ENCODE measurements around the gene COMMD9. TPM values are rescaled to one million over a fixed set of nuclear protein-coding genes. Genes with fewer than 3 reads are reported as not detected.

Gene COMMD9
- total RNA-seq, 2 donors from 2014 or later: 26.3 to 32.8 TPM

GRCh38 chr11:36234825-36235224 lies 54.4 kb downstream of the COMMD9 start:
- no peaks in the 10 kb centered on the region for H3K36me3 ChIP-seq
- no peaks in the 10 kb centered on the region for H3K27me3 ChIP-seq
- peaks cover 0 to 19% of the 10 kb centered on the region in 2 donors for H3K4me1 ChIP-seq
- no peak overlapping the region for H3K4me3 ChIP-seq
- no peak for TF ChIP-seq CTCF (IDR thresholded peaks at IDR 0.05)
- DNase-seq (ENCODE audit: low spot score): no peak
- H3K27ac ChIP-seq: no peak overlapping the region
- no peaks in the 10 kb centered on the region for H3K9me3 ChIP-seq

GRCh38 chr11:36233204-36233603 lies 56.0 kb downstream of the COMMD9 start:
- no peak for TF ChIP-seq CTCF (IDR thresholded peaks at IDR 0.05)
- DNase-seq (ENCODE audit: low spot score): no peak
- Histone ChIP-seq H3K4me1 (peaks cover 0 to 22% of the 10 kb centered on the region in 2 donors), H3K9me3 (no peaks in the 10 kb centered on the region), H3K4me3 (no peak overlapping the region), H3K27me3 (no peaks in the 10 kb centered on the region), H3K36me3 (no peaks in the 10 kb centered on the region), H3K27ac (no peak overlapping the region)

- Histone ChIP-seq H3K9me3 (no peaks in the 10 kb centered on the region), H3K4me3 (no peak overlapping the region), H3K27me3 (no peaks in the 10 kb centered on the region), H3K36me3 (no peaks in the 10 kb centered on the region), H3K4me1 (peaks cover 0 to 22% of the 10 kb centered on the region in 2 donors), H3K27ac (no peak overlapping the region)
- DNase-seq (ENCODE audit: low spot score): no peak
- no peak for TF ChIP-seq CTCF (IDR thresholded peaks at IDR 0.05)
Observed at GRCh38 chr11:36230779-36231699, 58.2 kb downstream of the COMMD9 start.

- H3K27ac ChIP-seq: no peak overlapping the region
- H3K4me1 ChIP-seq: peaks cover 0 to 22% of the 10 kb centered on the region in 2 donors
- H3K27me3 ChIP-seq: no peaks in the 10 kb centered on the region
- no peaks in the 10 kb centered on the region for H3K9me3 ChIP-seq
- no peak for DNase-seq (ENCODE audit: low spot score)
- no peaks in the 10 kb centered on the region for H3K36me3 ChIP-seq
- H3K4me3 ChIP-seq: no peak overlapping the region
- TF ChIP-seq CTCF (IDR thresholded peaks at IDR 0.05): no peak
Observed at GRCh38 chr11:36229091-36229705, 60.0 kb downstream of the COMMD9 start.

GRCh38 chr11:36228689-36229088 lies 60.5 kb downstream of the COMMD9 start:
- Histone ChIP-seq H3K36me3 (no peaks in the 10 kb centered on the region), H3K9me3 (no peaks in the 10 kb centered on the region), H3K4me1 (peaks cover 0 to 22% of the 10 kb centered on the region in 2 donors), H3K4me3 (no peak overlapping the region), H3K27me3 (no peaks in the 10 kb centered on the region), H3K27ac (no peak overlapping the region)
- no peak for DNase-seq (ENCODE audit: low spot score)
- no peak for TF ChIP-seq CTCF (IDR thresholded peaks at IDR 0.05)

All from right atrium auricular region (tissue), 2 donors.